PC-9 (cell line): ENCODE measurements around the gene DDX39B.

ENCODE experiments used
- CTCF ChIP-seq: fragments of 200-600 bp; sonication (generic); conservative IDR thresholded peaks from 2 replicates; pipeline ENCODE4 v1.6.1; 2017; ENCODE audit warnings: mixed run types, antibody characterized with exemption, mild to moderate bottlenecking, moderate library complexity
- EZH2 ChIP-seq: fragments of 200-600 bp; sonication (generic); IDR thresholded peaks from 2 replicates; pipeline ENCODE4 v1.8.0; 2017; ENCODE audit warnings: antibody characterized with exemption, low read depth

- TF ChIP-seq CTCF (no peak), EZH2 (no peak)
These were observed 61.2 kb downstream of the DDX39B start for GRCh38 chr6:31480574-31480973.
